H9 (cell line): ENCODE measurements around the gene EIF2D. TPM values are rescaled to one million over a fixed set of nuclear protein-coding genes. Genes with fewer than 3 reads are reported as not detected.

ENCODE experiments used
- DNase-seq: peaks from one replicate; pipeline ENCODE4 v3.0.0-alpha.2; 2017
- H2AFZ ChIP-seq: one replicate; pipeline ENCODE4 v1.6.1; 2013; ENCODE audit warnings: mild to moderate bottlenecking, low read length, control low read depth, moderate library complexity
- H2AK5ac ChIP-seq: 2 replicates; pipeline ENCODE4 v1.6.1; 2013; ENCODE audit warnings: low read length, control low read depth, mixed read lengths; ENCODE audit not compliant: insufficient read length
- H2BK120ac ChIP-seq: one replicate; pipeline ENCODE4 v1.6.1; 2013; ENCODE audit warnings: low read depth, mild to moderate bottlenecking, low read length, control low read depth, inconsistent platforms; ENCODE audit not compliant: poor library complexity, severe bottlenecking
- H2BK12ac ChIP-seq: 2 replicates; pipeline ENCODE4 v1.6.1; 2013; ENCODE audit warnings: low read length, control low read depth, mixed read lengths, low read depth; ENCODE audit not compliant: insufficient read length
- H2BK15ac ChIP-seq: 2 replicates; pipeline ENCODE4 v1.6.1; 2013; ENCODE audit warnings: low read depth, low read length, control low read depth
- H2BK20ac ChIP-seq: one replicate; pipeline ENCODE4 v1.6.1; 2013; ENCODE audit warnings: low read depth, mild to moderate bottlenecking, low read length, control low read depth, inconsistent platforms; ENCODE audit not compliant: poor library complexity, severe bottlenecking
- H2BK5ac ChIP-seq: 2 replicates; pipeline ENCODE4 v1.6.1; 2013; ENCODE audit warnings: low read length, control low read depth, mixed read lengths; ENCODE audit not compliant: insufficient read length
- H3K14ac ChIP-seq: 2 replicates; pipeline ENCODE4 v1.6.1; 2013; ENCODE audit warnings: low read length, control low read depth; ENCODE audit not compliant: insufficient read depth
- H3K18ac ChIP-seq: 2 replicates; pipeline ENCODE4 v1.6.1; 2013; ENCODE audit warnings: low read depth, mild to moderate bottlenecking, mixed read lengths, low read length, control low read depth; ENCODE audit not compliant: insufficient read length
- H3K23ac ChIP-seq: 2 replicates; pipeline ENCODE4 v1.6.1; 2013; ENCODE audit warnings: low read length, control low read depth, mixed read lengths, low read depth; ENCODE audit not compliant: insufficient read length
- H3K23me2 ChIP-seq: 2 replicates; pipeline ENCODE4 v1.6.1; 2013; ENCODE audit warnings: low read depth, mild to moderate bottlenecking, mixed read lengths, low read length, control low read depth; ENCODE audit not compliant: insufficient read length, poor library complexity, severe bottlenecking
- H3K27ac ChIP-seq: 2 replicates; pipeline ENCODE4 v1.5.1; 2013; ENCODE audit warnings: low read length, control low read depth, mixed read lengths, low read depth; ENCODE audit not compliant: insufficient read length
- H3K27me3 ChIP-seq: 2 replicates; pipeline ENCODE4 v1.6.1; 2013; ENCODE audit warnings: low read length, control low read depth, inconsistent platforms; ENCODE audit not compliant: insufficient read depth
- H3K4ac ChIP-seq: 2 replicates; pipeline ENCODE4 v1.6.1; 2013; ENCODE audit warnings: low read depth, mild to moderate bottlenecking, control low read depth, inconsistent platforms, low read length, moderate library complexity
- H3K4me1 ChIP-seq: 2 replicates; pipeline ENCODE4 v1.6.1; 2013; ENCODE audit warnings: low read length, control low read depth, inconsistent platforms; ENCODE audit not compliant: insufficient read depth
- H3K4me2 ChIP-seq: 2 replicates; pipeline ENCODE4 v1.6.1; 2013; ENCODE audit warnings: low read length, control low read depth, mixed read lengths; ENCODE audit not compliant: insufficient read length, insufficient read depth
- H3K56ac ChIP-seq: 2 replicates; pipeline ENCODE4 v1.6.1; 2013; ENCODE audit warnings: low read depth, mild to moderate bottlenecking, mixed read lengths, low read length, control low read depth; ENCODE audit not compliant: insufficient read length
- H3K79me1 ChIP-seq: 2 replicates; pipeline ENCODE4 v1.6.1; 2013; ENCODE audit warnings: low read depth, mild to moderate bottlenecking, moderate library complexity, low read length, control low read depth, inconsistent platforms; ENCODE audit not compliant: insufficient read depth, poor library complexity, severe bottlenecking
- H3K79me2 ChIP-seq: 2 replicates; pipeline ENCODE4 v1.6.1; 2013; ENCODE audit warnings: low read length, control low read depth, inconsistent platforms; ENCODE audit not compliant: insufficient read depth
- H3K9ac ChIP-seq: 2 replicates; pipeline ENCODE4 v1.6.1; 2013; ENCODE audit warnings: low read length, control low read depth, mixed read lengths; ENCODE audit not compliant: insufficient read length; ENCODE audit errors: extremely low read depth
- H3K9me3 ChIP-seq: one replicate; pipeline ENCODE4 v1.6.1; 2013; ENCODE audit warnings: low read depth, low read length, inconsistent platforms; ENCODE audit not compliant: control insufficient read depth
- H3T11ph ChIP-seq: one replicate; pipeline ENCODE4 v1.6.1; 2013; ENCODE audit warnings: mild to moderate bottlenecking, low read length, control low read depth, inconsistent platforms
- H4K20me1 ChIP-seq: one replicate; pipeline ENCODE4 v1.6.1; 2013; ENCODE audit not compliant: control insufficient read depth, insufficient read length, insufficient read depth
- H4K5ac ChIP-seq: 2 replicates; pipeline ENCODE4 v1.6.1; 2013; ENCODE audit warnings: low read depth, mild to moderate bottlenecking, mixed read lengths, low read length, control low read depth; ENCODE audit not compliant: insufficient read length
- H4K8ac ChIP-seq: replicated peaks from 2 replicates; pipeline ENCODE4 v1.6.1; 2013; ENCODE audit warnings: low read length, control low read depth, mixed read lengths, low read depth; ENCODE audit not compliant: insufficient read length
- H4K91ac ChIP-seq: 2 replicates; pipeline ENCODE4 v1.6.1; 2013; ENCODE audit warnings: low read depth, mild to moderate bottlenecking, moderate library complexity, mixed read lengths, low read length, control low read depth; ENCODE audit not compliant: insufficient read length
- H3K27ac Mint-ChIP-seq, 3 experiments: 2 replicates in 2 of 3; 3 replicates in 1 of 3; pipeline ENCODE4 v1.8.0; 2020 to 2021; ENCODE audit warnings: mixed read lengths in 3 of 3, mild to moderate bottlenecking in 1 of 3, moderate library complexity in 1 of 3
- H3K27me3 Mint-ChIP-seq: 2 replicates; pipeline ENCODE4 v1.8.0; 2021; ENCODE audit warnings: low read depth, mild to moderate bottlenecking, moderate library complexity, mixed read lengths
- H3K36me3 Mint-ChIP-seq, 3 experiments: 2 replicates in 2 of 3; 3 replicates in 1 of 3; pipeline ENCODE4 v1.8.0; 2020 to 2021; ENCODE audit warnings: low read depth in 3 of 3, mixed read lengths in 3 of 3; ENCODE audit not compliant: insufficient read depth in 1 of 3
- H3K4me1 Mint-ChIP-seq, 2 experiments: 2 replicates each; pipeline ENCODE4 v1.8.0; 2020; ENCODE audit warnings: mixed read lengths in 2 of 2
- H3K4me3 Mint-ChIP-seq, 2 experiments: 2 replicates in 1 of 2; 3 replicates in 1 of 2; pipeline ENCODE4 v1.8.0; 2020 to 2021; ENCODE audit warnings: mild to moderate bottlenecking in 2 of 2, mixed read lengths in 2 of 2, moderate library complexity in 1 of 2
- H3K9me3 Mint-ChIP-seq, 2 experiments: 2 replicates in 1 of 2; 3 replicates in 1 of 2; pipeline ENCODE4 v1.8.0; 2020; ENCODE audit warnings: mild to moderate bottlenecking in 2 of 2, mixed read lengths in 2 of 2, moderate library complexity in 1 of 2
- CTCF ChIP-seq: fragments of 200-600 bp; sonication (generic); conservative IDR thresholded peaks from 3 replicates; pipeline ENCODE4 v1.8.0; 2021; ENCODE audit warnings: antibody characterized with exemption, mild to moderate bottlenecking
- WGBS: extraction: QIAGEN DNeasy Blood & Tissue Kit; methylation state at CpG from one replicate; pipeline ENCODE4 v1.1.7; 2013; ENCODE audit warnings: missing lambda C conversion rate, low lambda C conversion rate, mixed read lengths; ENCODE audit not compliant: insufficient read length; ENCODE audit errors: extremely low coverage; 5-methylcytosine and 5-hydroxymethylcytosine counted together
- total RNA-seq: library from RNA; stranded (reverse); gene quantifications from 2 replicates; pipeline ENCODE4 v1.2.1, GENCODE V29; 2021

The EIF2D gene
- total RNA-seq, 1 experiment from 2014 or later = 35.8 TPM

DNA sequence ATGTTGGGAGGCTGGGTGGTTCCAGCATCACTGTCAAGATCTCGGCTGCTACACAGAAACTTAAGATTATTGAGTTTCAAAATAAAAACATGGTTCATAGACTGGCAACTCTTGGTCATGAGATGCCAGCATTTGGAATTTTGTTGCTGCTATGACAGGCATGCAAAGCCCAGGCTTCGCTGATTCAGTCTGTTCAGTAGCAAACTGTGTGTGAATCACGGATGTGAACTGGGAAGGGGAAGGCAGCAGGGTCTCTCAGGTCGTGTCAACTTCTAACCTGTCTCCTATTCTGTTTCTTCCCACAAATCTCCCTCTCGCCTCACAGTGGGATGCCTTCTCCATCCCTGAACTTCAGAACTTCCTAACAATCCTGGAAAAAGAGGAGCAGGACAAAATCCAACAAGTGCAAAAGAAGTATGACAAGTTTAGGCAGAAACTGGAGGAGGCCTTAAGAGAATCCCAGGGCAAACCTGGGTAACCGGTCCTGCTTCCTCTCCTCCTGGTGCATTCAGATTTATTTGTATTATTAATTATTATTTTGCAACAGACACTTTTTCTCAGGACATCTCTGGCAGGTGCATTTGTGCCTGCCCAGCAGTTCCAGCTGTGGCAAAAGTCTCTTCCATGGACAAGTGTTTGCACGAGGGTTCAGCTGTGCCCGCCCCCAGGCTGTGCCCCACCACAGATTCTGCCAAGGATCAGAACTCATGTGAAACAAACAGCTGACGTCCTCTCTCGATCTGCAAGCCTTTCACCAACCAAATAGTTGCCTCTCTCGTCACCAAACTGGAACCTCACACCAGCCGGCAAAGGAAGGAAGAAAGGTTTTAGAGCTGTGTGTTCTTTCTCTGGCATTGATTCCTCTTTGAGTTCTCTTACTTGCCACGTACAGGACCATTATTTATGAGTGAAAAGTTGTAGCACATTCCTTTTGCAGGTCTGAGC lies 25.5 kb downstream of the EIF2D start:
- WGBS = no CpG with 5 or more reads among the region's 13 CpGs
- Histone ChIP-seq H3K9me3 (no peaks in the 10 kb centered on the region), H3K23ac (no peak overlapping the region), H3K27me3 (no peaks in the 10 kb centered on the region), H3K56ac (no peak overlapping the region), H3K18ac (no peak overlapping the region), H4K8ac (no peak overlapping the region), H2BK15ac (no peak overlapping the region), H4K20me1 (no peaks in the 10 kb centered on the region), H2BK20ac (no peak overlapping the region), H2AK5ac (no peak overlapping the region), H3K4ac (no peak overlapping the region), H3K23me2 (no peaks in the 10 kb centered on the region), H2BK5ac (no peak overlapping the region), H4K91ac (no peak overlapping the region), H2AFZ (no peak overlapping the region), H3K79me2 (no peaks in the 10 kb centered on the region), H3K27ac (no peak overlapping the region), H3T11ph (no peak overlapping the region), H3K4me2 (no peak overlapping the region), H4K5ac (no peak overlapping the region), H3K79me1 (no peaks in the 10 kb centered on the region), H3K14ac (no peak overlapping the region), H3K4me1 (no peaks in the 10 kb centered on the region), H2BK120ac (no peak overlapping the region), H3K9ac (no peak overlapping the region), H2BK12ac (no peak overlapping the region)
- Mint-ChIP-seq H3K9me3 (no peaks in the 10 kb centered on the region), H3K27me3 (peaks cover 3% of the 10 kb centered on the region; the same call in 1 of the 2 replicates), H3K27ac (no peak overlapping the region; a peak in 2 of 7 replicates), H3K36me3 (peaks cover 2 to 4% (median 2%) of the 10 kb centered on the region in 3 experiments; a peak in 4 of 7 replicates), H3K4me1 (peaks cover 5 to 7% of the 10 kb centered on the region in 2 experiments), H3K4me3 (no peak overlapping the region)
- no peak for TF ChIP-seq CTCF
- no peak for DNase-seq
